Diencephalon (tissue), 1 donor: ENCODE measurements around the gene CCNF. TPM values are rescaled to one million over a fixed set of nuclear protein-coding genes. Genes with fewer than 3 reads are reported as not detected.

Source experiments
- small RNA-seq: library from RNA; depleted of rRNA; stranded (forward); fragments of <200 nt; gene quantifications from one replicate; pipeline ENCODE3, GENCODE V24; 2014
- total RNA-seq: library from RNA; depleted of rRNA; stranded (reverse); fragments of >200 nt; gene quantifications from one replicate; pipeline ENCODE4 v1.2.3, GENCODE V29; 2014

Gene CCNF, protein sequence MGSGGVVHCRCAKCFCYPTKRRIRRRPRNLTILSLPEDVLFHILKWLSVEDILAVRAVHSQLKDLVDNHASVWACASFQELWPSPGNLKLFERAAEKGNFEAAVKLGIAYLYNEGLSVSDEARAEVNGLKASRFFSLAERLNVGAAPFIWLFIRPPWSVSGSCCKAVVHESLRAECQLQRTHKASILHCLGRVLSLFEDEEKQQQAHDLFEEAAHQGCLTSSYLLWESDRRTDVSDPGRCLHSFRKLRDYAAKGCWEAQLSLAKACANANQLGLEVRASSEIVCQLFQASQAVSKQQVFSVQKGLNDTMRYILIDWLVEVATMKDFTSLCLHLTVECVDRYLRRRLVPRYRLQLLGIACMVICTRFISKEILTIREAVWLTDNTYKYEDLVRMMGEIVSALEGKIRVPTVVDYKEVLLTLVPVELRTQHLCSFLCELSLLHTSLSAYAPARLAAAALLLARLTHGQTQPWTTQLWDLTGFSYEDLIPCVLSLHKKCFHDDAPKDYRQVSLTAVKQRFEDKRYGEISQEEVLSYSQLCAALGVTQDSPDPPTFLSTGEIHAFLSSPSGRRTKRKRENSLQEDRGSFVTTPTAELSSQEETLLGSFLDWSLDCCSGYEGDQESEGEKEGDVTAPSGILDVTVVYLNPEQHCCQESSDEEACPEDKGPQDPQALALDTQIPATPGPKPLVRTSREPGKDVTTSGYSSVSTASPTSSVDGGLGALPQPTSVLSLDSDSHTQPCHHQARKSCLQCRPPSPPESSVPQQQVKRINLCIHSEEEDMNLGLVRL
- total RNA-seq, result 13.4 TPM

DNA sequence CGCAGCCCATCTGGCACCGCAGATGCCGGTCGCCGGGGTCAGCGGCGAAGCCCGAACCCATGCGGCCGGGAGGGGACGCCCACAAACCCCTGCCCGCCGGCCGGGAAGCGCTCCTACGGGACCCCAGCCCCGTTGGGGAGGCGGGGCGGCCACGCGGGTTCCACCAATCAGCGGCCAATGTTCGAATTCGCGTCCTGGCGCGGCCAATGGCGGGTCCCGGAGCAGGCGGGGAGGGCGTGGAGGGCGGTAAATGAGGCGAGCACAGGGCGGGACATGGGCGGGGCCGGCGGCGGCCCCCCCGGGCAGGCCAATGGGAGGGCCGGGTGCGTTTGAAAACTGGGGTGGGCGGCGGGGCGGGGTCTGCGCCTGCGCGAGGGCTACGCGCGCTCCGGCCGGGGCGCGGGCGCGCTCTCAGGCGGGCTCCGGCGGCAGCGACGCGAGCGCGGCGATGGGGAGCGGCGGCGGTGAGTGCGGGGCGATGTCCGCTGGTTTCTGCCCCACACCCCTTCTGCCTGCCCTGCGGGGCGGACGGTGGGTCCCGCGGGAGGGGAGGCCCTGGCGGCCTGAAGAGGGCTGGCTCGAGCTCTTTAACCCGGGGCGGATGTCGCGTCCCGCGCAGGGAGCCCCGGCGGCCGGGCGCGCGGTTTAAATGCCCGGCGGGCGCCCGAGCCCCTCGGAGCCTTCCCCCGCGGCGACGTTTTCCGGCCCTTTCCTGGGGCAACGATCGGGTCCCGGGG, at the start of gene CCNF:
Gene CCNF, plus strand, starts transcription at position 414 of the 737 bp plus-strand sequence. Its CDS starts 35 bp downstream, at position 449.

DNA sequence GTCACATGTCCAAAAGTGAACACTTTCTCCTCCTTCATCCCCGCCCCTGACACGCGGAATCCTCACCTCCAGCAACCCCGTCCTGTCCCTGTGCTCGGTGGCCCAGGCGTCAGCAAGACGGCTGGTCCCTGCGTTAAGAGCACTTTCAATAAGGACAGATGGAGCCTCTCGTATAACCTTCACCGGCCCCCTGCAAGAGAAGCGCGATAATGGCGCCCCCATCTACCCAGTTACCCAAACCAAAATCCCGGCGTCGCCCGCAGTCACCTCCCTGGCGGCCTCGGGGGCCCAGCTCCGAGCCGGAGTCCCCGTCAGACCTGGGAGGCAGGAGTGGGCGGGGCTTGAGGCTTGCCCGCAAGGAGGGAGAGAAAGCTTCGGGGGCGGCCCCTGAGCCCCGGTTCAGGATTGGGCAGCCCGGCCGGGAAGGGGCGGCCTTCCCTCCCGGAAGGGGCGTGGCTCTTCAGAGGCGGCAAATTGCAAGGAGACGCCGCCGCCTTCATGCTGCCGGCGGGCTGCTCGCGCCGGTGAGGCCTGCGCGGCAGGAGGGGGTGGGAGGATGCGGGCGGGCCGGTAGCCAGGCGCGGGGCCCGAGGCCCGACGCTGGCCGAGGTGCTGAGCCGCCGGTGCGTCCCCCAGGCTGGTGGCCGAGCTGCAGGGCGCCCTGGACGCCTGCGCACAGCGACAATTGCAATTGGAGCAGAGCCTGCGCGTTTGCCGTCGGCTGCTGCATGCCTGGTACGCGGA, 30.6 kb downstream of the CCNF start, which contains the start of gene TEDC2:
Gene TEDC2, plus strand, starts transcription at position 463 of the 744 bp plus-strand sequence. Its CDS starts 36 bp downstream, at position 499.

DNA sequence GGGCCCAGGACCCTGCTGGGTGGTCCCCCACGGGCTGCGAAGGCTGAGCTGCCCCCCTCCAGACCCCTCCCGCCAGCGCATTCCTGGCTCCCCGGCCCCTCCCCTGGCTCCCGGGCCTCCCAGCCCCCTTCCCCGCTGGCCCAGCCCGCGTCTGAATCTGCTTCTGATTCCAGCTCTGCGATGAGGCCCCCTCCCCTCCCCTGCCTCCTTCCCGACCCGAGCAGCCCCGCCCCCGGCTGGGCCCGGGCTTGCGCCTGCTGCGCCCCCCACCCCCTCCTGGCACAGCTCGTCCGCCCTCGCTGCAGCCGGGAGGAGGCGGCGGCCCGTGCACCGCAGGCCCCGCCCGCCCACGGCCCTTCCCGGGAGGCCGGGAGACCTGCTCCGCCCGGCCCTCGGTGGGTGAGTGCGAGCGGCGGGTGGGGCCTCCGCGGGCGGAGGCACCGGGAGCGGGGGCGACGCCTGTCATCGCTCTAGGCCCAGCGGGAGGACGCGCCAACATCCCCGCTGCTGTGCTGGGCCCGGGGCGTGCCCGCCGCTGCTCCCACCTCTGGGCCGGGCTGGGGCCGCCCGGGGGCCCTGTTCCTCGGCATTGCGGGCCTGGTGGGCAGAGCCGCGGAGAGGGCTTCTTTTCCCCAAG, 41.9 kb downstream of the CCNF start, which contains the start of gene NTN3:
Gene NTN3, plus strand, starts transcription at position 282 of the 637 bp plus-strand sequence. CDS start 405 bp downstream, outside the sequence.

DNA sequence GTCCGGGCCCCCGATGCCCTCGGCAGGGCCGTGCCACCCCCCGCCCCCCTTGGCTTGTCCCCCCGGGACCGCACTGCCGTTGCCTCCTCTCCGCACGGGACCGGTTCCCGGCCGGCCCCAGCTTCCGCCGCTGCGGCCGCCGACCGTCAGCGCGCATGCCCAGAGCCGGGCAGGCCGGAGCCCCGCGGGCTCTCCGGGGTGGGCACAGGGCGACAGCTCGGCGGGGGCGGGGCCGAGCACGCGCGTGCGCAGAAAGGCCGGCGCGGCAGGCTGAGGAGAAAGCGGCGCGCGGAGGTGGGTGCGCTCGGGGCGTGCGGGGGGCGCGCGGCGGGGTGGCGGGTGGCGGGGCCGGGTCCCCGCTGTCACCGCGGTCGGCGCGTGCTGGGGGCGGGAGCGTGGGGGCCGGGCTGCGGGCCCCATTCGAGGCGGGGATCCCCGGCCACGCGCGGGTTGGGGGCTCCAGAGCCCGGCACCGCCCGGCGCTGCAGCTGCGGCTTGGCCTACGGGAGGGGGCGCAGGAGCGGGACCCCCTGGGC, 45.7 kb downstream of the CCNF start, which contains the start of gene TBC1D24:
Gene TBC1D24, plus strand, starts transcription at position 251 of the 536 bp plus-strand sequence. CDS start 21,022 bp downstream, outside the sequence.

Small RNAs within 50 kb of the gene (small RNA-seq; reads per million reads assigned to genes)
- not detected for gene MIR6768

Other genes with a start within 250 kb of the CCNF start
- gene CASKIN1, start 232.8 kb upstream of the CCNF start, total RNA-seq, result 41.3 TPM
- gene MLST8, start 224.0 kb upstream of the CCNF start, total RNA-seq, result 11.3 TPM
- 6.2 TPM for gene BRICD5, start 218.6 kb upstream of the CCNF start, total RNA-seq
- gene PGP, start 214.6 kb upstream of the CCNF start, total RNA-seq, result 17.5 TPM
- 21.7 TPM for gene E4F1, start 205.9 kb upstream of the CCNF start, total RNA-seq
- 2.8 TPM for gene DNASE1L2, start 193.0 kb upstream of the CCNF start, total RNA-seq
- gene ECI1, start 177.9 kb upstream of the CCNF start, total RNA-seq, result 17.5 TPM
- gene RNPS1, start 161.3 kb upstream of the CCNF start, total RNA-seq, result 103 TPM
- gene ABCA3, start 88.7 kb upstream of the CCNF start, total RNA-seq, result 75.9 TPM
- 6.5 TPM for gene TEDC2, start 30.7 kb downstream of the CCNF start, total RNA-seq
- gene NTN3, start 41.9 kb downstream of the CCNF start, total RNA-seq, result 5.1 TPM
- 47.7 TPM for gene TBC1D24, start 45.7 kb downstream of the CCNF start, total RNA-seq
- gene ATP6V0C, start 84.5 kb downstream of the CCNF start, total RNA-seq, result 48.4 TPM
- gene AMDHD2, start 90.9 kb downstream of the CCNF start, total RNA-seq, result 15.2 TPM
- 0.92 TPM for gene CEMP1, start 102.0 kb downstream of the CCNF start, total RNA-seq
- 31.6 TPM for gene PDPK1, start 108.6 kb downstream of the CCNF start, total RNA-seq